HG03159 (cell line): Measurements from ENCODE around the gene TEC.
"Not testable (repeated sequence)": the region's sequence is repeated elsewhere in the genome, so short reads cannot be mapped to it uniquely, and the experiment has no call there.

Experiments used
- ATAC-seq: cut with Tn5 transposase; IDR thresholded peaks from one replicate; pipeline ENCODE4 v1.9.1; 2021; ENCODE audit warnings: mild to moderate bottlenecking, moderate library complexity; ENCODE audit not compliant: unreplicated experiment

The TEC gene

DNA sequence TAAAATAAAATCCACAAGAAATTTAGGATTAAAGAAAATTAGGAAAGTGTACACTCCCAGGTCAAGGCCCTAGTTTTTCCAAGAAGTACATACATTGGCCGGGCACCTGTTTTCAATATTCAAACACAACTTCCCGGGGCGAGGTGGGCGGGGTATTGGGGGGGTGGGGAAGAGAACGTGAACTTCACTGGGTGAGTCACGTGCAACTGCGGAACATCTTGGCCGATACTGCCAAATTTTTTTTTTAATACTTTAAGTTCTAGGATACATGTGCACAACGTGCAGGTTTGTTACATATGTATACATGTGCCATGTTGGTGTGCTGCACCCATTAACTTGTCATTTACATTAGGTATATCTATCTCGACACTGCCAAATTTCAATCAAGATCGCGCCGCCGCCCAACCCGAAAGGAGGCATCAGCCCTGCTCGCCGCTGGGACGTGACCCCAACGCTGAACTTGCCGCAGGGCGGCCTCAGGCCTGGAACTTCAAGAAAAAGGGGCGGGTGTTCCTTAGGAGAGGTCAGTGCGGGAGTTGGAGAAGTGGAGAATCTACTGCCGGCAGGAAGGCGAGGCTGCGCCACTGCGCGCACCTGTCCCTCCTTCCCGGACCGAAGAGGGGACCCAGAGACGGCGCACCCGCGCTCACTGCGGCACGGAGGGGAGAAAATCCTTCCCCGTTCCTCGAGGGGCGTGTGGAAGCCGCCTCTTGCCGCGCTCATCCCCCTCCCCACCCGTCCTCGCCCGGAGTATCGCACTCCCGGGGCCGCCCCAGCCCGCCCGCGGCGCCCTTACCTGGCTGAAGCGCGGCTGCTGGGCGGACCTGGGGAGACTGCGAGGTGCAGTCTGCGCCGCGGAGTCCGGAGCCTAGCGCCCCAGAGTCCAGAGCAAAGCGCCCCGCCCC lies at the start of gene TEC:
TSS of gene TEC (minus strand) at position 883 of the 905 bp plus-strand sequence. CDS start 41,224 bp downstream, outside the sequence.
- peak; percentile 27 for ATAC-seq

DNA sequence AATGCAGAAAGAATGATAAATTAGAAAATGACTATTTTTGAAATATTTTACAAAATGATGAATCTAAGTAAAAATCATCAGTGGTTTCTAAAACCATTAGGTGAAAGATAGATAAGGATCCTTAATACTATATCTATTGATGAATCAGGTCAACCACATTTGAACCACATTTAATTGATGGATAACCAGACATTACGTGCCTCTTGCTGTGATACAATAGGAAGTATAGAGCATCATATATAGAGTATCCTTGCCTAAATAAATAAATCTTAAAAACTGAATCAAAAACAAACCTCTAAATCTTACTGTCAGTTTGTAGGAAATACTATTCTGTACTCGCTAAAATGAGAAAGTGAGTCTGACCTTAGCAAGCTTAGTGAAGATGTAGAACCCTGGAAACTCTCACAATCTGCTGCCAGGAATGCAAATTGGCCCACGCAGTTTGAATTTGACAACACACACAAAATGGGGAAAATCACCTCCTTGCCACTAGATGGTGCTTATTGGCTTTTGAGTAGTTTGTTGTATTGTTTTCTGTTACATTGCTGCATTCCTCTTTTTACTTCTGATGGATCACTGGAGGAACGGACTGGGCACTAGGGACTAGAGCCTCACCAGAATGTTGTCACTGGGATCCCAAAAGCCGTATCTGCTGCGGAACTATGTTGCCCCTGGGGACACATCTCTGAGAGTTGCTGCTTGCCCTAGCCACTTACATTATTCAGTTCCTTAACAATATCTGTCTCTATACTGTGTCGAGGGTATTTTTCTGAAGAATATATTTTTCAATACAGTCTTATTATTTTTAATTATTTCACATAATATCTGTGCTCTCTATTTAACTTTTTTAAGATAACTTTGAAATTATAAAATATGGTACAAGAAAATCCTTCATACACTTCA lies 46.3 kb upstream of the TEC start:
- ATAC-seq: peak; percentile 77

DNA sequence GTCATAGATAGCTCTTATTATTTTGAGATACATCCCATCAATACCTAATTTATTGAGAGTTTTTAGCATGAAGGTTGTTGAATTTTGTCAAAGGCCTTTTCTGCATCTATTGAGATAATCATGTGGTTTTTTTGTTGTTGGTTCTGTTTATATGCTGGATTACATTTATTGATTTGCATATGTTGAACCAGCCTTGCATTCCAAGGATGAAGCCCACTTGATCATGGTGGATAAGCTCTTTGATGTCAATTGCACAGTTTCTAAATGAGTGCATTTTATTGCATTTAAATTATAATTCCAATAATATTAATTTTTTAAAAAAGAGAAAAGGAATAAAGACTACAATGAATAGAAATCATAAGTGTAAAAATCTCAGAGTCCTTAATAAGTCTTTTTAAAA lies 45.1 kb upstream of the TEC start:
- not testable (repeated sequence) for ATAC-seq

DNA sequence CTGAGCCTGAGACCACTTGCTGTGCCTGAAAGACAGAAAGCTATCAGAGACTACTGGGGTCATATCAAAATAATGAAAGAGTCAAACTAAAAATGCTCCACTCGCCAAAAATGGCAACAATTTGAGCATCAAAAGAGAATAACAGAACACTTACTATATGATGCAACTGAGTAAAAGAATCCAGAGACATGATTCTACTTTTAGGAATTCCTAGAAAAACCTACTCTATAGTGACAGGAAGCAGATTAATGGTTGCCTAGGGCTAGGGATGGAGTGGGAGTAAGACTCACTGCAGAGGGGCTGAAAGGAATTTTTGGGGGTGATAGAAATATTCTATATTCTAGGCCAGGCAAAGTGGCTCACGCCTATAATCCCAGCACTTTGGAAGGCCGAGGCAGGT lies 42.3 kb upstream of the TEC start:
- no peak for ATAC-seq

DNA sequence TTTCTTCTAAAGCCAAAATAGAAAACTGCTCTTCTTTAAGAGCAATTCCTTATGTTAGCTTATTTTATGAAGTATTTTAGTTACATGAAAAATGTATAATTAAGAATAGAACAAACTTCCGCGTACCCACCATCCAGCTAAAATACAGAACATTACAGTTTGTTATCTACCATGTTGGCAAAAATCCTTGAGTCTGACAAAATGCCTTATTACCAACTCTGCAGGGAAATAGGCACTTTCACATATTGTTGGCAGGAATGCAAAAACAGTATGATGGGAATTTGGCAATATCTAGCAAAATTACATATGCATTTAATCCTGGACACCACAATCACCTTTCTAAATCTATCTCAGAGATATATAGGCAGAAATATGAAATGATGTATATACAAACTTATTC lies 39.3 kb upstream of the TEC start:
- ATAC-seq: no peak

DNA sequence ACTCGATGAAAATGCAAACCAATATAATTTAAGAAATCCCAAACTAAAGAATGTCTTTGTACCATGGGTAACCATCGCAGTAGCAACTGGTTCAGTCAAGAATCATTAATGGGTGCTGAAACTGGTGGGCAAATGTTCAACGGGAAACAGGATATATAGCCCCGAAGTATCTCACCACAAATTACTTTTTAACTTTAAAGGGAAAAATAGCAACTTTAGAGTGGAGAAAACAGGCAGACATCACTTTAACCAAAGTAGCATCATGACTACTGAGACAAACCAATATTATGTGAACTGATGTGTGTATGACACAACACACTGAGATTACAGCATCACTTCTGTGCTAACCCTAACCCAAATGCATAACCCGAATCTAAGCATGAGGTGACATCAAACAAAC lies 37.9 kb upstream of the TEC start:
- no peak for ATAC-seq

DNA sequence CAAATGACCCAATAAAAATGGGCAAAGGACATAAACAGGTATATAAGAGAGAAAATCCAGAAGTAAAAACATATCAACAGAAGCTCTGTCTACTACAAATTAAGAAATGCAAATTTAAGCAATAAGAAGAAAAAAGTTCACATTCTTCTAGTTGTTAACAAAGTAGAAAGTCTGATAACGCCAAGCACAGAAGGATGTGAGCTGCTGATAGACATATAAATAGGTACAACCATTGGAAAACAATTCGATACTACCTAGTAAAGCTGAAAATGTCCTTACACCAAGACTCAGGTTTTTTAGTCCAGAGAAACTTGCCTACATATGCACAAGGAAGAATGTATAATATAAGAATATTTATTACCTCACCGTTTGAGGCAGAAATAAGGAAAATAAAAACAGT lies 35.9 kb upstream of the TEC start:
- no peak for ATAC-seq

DNA sequence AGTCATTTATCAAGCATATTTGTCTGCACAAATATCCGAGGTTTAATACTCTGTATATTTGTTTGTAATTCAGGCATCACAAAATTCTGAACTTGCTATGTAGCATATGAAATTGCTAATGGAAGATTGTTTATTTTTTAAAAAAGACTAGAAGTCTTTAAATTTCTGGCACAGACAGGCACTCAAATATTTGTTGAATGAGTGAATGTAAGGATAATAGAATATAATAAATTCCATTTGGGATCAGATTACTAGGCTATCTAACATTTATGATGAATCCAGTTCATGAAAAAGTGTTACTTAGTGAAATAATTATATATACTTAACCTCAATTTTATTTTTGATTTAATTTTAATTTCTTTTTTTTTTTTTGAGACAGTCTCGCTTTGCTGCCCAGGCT lies 30.4 kb upstream of the TEC start:
- no peak for ATAC-seq

DNA sequence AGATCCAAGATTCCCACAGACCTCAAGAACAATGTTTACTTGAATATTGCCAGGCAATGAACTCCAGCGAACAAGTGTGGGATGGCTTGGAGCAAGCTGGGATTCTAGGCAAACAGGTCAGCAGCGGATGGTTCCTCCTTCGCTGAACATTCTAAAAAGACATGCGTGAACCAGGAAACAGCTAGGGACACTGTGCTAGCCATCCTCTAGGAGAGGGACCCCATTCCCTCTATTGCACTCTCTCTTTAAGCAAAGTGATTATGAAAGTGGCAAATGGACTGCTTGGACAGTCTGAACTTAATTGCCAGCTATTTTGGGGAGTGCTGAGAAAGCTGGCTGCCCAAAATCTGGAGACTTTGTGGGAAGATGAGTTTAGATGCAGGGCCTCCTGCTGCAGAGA lies 29.9 kb upstream of the TEC start:
- ATAC-seq: no peak

DNA sequence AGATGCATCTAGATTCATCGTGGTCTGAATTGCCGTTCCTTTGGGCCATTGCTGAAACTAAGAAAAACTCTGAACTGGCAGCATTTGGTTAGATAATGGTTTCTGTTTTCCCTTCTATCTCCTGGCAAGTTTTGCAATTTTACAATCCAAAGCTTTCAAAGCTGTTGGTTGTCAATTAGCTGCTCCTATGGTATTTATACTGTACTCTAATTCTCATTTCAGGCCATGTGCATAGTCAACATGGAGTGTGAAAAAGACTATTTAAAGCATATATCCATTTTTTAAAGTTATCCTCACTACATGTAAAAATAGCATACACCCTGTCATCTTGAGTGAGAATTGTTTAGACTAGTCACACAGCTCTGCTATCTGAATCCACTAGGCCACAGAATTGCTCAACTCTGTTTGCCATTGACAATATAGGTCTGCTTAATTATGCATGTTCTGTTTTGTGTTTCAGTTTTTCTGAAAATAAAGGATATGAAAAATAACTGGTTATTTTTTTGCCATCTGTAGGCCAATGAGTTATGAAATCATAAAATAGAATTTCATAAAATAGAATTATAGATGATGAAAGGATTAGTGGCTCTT lies 27.7 kb upstream of the TEC start:
- ATAC-seq: no peak

DNA sequence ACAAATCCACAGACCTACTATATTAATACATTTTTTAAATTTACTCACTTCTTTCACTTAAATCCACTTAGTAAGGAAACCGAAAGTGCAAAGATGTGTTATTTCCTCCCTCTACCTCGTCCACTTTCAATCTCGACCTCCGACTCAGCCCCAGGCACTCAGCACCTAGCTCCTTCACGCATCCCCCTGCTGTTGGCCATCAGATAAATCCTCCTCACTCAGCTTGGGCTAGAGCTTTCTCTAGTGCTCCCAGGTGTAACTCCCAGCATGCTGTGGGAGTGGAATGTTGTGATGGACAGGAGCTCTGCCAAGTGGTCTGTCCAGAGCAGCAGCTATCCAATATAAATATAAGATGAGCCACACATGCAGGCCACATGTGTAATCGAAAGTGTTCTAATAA lies 26.7 kb upstream of the TEC start:
- peak; percentile 95 for ATAC-seq

DNA sequence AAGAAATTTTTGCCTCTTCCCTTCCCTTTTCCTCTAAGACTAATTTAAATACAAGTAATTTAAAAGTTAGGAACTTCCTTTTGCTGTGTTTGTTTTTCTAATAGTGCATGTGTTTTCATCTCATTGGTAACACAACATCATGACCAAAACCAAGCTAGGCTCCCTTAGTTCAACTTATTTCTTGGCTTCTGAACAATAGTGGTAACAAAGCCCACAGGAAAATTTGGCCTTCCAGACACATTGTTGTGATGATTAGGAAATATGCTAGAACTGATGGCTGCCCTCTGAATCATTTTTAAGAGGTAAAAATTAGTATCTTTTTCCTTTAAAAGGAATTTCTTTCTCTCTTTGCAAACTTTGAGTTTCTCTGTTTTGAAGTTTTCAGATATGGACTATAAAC lies 25.5 kb upstream of the TEC start:
- ATAC-seq: no peak

DNA sequence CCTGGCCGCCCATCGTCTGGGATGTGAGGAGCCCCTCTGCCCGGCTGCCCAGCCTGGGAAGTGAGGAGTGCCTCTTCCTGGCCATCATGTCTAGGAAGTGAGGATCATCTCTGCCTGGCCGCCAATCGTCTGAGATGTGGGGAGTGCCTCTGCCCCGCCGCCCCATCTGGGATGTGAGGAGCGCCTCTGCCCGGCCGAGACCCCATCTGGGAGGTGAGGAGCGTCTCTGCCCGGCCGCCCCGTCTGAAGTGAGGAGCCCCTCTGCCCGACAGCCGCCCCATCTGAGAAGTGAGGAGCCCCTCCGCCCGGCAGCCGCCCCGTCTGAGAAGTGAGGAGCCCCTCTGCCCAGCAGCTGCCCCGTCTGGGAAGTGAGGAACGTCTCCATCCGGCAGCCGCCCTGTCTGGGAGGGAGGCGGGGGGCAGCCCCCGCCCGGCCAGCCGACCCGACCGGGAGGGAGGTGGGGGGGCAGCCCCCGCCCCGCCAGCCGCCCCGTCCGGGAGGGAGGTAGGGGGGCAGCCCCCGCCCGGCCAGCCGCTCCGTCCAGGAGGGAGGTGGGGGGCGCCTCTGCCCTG lies 22.7 kb upstream of the TEC start:
- not testable (repeated sequence) for ATAC-seq

DNA sequence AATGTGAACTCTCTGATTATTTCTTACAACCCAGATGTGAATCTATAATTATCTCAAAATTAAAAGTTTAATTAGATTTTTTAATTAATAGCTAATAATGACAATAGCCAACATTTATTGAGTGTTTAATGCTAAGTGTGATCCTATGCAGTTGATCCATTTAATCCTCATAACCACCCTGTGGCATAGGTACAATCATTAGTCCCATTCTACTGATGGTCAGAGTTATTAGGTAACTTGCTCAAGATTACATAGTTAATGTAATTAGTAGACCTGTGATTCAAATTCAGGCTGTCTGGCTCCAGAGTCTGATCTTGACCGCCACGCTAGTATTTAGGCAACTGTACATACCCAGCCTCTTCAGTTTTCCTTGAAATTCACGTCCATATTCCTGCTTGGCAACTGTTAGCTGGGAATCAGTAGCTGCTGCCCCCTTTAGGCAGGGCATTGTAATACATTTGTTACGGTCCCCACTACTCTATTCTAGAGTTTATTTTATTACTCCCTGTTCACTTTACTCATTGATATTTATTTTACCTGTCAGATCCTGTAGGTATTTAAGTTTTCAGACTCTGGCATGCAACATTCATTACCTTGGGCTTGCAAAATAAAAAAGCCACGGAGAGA lies 20.6 kb upstream of the TEC start:
- ATAC-seq: no peak

DNA sequence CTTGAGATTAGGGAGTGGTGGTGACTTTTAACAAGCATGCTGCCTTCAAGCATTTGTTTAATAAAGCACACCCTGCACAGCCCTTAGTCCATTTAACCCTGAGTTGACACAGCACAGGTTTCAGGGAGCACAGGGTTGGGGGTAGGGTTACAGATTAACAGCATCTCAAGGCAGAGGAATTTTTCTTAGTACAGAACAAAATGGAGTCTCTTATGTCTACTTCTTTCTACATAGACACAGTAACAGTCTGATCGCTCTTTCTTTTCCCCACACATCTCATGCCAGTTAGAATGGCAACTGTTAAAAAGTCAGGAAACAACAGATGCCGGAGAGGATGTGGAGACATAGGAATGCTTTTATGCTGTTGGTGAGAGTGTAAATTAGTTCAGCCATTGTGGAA lies 16.4 kb upstream of the TEC start:
- not testable (repeated sequence) for ATAC-seq

DNA sequence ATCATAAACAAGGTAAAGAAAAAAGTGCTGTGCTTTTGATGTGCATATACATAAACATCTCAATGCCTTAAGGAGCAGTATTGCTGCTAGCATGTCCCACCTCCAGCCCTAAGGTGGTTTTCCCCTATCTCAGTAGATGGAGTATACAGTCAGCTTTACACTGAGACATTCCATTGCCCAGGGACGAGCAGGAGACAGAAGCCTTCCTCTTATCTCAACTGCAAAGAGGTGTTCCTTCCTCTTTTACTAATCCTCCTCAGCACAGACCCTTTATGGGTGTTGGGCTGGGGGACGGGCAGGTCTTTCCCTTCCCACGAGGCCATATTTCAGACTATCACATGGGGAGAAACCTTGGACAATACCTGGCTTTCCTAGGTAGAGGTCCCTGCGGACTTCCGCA lies 16.0 kb upstream of the TEC start:
- ATAC-seq: not testable (repeated sequence)

DNA sequence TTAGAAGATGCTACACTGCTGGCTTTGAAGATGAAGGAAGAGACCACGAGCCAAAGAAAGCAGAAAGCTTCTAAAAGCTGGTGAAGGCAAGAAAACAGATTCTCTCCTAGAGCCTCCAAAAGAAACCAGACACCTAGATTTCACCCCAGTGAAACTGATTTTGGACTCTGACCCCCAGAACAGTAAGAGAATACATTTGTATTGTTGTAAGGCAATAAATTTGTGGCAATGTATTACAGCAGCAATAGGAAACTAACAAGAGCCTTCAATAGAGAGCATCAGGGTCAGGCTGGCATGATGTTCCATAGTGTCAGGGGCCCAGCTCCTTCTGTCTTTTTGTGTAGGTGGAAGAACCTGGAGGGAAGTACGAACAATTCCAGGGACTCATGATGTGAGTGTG lies 6.0 kb upstream of the TEC start:
- no peak for ATAC-seq

DNA sequence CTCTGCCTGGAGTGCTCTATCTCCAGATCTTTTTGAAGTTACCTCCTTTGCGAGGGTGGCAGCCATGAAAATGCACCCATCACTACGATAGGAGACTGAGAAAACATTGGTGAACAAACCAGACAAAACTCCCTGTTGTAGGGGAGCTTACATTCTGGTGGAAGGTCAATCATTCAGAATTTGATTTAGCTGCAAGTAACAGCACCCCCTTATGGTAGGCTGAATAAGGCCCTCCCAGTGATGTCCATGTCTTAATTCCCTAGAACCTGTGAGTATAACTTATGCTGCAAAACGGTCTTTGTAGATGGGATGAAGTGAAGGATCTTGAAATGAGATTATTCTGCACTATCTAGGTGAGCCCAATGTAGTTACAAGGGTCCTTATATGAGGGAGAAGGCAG lies 5.6 kb upstream of the TEC start:
- no peak for ATAC-seq

DNA sequence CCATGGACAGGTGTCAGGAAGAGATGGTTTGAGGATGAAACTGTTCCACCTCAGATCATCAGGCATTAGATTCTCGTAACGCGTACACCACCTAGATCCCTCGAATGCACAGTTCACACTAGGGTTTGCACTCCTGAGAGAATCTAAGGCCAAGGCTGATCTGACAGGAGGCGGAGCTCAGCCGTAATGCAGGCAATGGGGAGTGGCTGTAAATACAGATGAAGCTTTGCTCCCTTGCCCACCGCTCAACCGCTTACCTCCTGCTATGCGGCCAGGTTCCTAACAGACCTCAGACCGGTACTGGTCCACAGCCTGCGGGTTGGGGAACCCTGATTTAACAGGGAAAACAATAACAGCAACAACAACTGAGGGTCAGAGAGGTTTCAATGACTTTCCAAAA lies 2.0 kb upstream of the TEC start:
- no peak for ATAC-seq

DNA sequence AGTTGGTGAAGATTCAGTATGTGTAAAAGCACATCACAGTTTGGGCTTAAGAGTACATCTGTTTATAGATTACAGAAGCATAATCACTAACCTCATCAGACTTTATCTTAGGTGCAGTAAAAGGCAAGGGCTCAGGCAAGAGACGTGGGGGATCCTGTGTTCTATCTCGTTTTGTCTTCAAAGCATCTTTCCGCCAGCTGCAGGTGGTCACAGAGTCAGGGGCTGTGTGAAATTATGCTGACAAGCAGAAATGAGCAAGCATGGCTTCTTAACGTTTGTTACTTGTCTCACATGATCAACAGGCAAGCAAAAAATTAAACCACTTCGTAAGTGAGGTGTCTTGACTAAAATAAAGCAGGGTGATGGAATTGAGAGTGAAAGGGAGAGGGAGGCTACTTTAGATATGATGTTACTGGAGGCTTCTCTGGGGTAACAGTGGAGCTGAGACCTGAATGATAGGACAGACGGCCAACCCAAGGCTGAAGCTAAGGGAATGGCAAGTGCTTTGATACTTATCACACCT lies 1.4 kb upstream of the TEC start:
- no peak for ATAC-seq

DNA sequence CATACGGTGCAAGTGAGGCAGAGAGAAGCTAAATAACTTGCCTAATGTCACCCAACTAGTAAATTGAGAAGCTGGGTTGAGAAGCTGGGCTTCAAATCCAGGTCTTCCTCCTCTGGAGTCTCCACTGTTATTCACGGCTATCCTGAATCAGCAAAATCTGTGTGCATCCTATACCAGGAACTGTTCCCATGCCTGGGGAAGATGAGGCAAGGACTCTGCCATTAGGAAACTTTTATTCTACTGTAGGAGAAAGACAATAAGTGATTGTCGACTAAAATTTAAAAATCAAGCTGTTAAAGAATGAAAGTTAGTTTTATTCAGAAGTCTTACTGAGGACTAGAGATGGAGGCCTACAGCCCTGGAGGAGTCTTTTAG lies 872 bp upstream of the TEC start:
- ATAC-seq: no peak
